ENCODE data around the gene TMEM164.

TMEM164 gene

GRCh38 chrX:110042496-110042895, 39.6 kb downstream of the TMEM164 start:
- DNase-seq: no peak

DNA sequence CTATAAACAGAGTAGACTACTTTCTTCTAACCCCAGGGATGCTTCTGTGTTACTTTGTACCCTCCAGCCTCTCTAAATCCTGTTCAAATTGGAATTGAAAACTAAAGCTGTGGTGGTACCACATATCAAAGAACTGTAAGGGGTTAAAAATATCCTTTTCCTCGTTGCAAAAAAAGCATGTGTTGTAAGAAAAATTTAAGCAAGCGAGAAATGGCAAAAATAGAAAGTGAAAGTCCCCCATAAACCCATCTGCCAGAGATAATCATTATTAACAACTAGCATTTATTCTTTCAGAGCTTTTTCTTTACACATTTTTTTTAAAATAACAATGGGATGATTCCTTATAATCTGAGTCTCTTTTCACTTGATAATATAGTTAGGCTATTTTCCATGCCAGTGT, 40.6 kb downstream of the TMEM164 start:
- no peak for DNase-seq

- DNase-seq: no peak
Measured at GRCh38 chrX:110044346-110045249, 41.7 kb downstream of the TMEM164 start.

DNA sequence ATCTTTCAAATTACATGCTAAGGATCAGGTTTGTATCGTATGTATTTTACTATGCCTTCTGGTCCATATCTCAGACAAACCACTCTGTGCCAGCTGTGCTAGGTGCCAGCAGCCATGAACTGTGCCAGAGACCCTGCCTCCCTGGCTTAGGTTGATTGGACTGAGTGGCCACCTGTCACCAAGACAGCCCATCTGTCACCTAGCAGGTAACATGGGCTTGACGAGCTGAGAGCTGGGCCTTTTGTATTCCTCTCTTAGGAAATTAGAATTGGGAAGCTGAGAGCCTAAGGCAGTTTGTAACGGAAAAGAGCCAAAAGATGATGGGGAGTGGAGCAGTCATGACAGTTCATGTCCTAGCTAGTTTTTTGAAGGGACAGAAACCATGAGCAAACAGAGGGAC, 42.5 kb downstream of the TMEM164 start:
- DNase-seq: no peak

DNA sequence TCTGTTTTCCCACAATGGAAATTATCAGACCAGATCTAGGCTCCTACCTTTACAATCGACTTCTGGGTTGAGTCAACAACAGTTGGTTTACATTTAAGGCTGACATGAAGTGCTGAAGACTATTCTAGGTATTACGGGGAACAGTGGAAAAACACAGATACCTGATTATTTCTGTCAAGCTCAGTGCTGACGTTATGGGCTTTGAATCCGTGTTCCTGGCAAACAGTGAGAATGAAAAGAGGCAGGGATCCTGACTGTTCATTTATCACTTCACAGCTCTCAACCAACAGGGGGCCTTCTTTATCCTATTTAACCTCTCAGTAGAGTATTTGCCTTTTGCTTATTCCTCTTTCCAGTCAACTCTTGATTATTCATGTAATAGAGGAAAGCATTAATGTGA, 43.1 kb downstream of the TMEM164 start:
- DNase-seq: no peak

DNA sequence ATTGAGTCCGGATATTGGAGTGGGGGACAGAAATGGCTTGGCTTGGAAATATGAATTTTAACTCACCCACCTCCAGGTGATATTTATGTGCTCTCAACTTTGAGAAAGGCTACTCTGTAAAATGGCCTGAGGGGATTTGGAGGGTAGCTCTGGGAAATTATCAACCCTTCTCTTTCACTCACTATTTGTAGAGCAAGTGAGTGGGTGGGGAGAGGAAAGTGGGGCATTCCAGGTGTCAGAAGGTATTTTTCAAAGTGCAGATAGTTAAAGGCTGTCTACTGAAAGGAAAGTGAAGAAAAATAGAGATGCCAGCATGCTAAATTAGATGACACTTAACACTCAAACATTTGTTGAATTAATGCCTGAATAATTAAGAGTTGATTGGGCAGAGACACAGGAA, 44.1 kb downstream of the TMEM164 start:
- DNase-seq: no peak

- no peak for DNase-seq
Measured at GRCh38 chrX:110049096-110049495, 46.2 kb downstream of the TMEM164 start.

DNA sequence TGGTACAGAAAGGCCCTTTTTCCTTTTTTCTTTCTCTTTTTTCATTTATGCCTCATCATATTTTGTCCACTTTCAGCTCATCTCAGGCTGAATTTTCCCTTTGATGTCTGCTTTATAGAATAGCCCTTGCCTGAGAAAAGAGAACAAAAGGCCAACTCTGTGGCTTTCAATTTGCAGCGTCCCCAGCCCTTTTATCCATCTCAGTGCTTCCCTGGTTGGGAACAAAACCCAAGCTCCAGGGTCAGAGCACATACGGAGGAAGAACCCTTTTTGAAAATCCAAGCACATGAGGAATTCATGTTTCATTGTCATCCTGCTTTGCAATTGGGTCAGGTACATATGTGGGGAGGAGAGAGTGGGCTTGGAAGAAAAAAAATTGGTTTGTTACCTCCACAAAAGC, 47.5 kb downstream of the TMEM164 start:
- DNase-seq: no peak

- DNase-seq: no peak
Measured at GRCh38 chrX:110050901-110051300, 48.0 kb downstream of the TMEM164 start.

- no peak for DNase-seq
Measured at GRCh38 chrX:110051559-110051958, 48.6 kb downstream of the TMEM164 start.

GRCh38 chrX:110052303-110052702, 49.4 kb downstream of the TMEM164 start:
- no peak for DNase-seq

DNA sequence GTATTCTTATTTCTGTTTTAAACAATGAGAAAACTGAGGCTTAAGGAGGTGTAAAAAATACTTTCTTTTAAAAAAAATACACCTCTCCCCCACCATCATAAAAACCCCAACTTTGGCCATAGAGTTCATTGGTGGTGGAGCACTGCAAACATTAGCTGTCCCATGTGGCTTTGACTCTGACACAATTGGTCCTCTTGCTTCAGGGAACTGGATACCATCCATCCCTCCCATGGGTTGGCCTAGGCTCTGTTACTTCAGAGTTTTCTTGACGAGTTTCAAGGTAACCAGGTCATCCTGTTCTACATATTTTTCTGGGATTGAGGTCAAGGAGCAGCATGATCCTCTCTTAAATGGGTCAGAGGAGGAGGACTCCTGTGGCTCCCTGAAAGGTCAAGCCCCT, 50.5 kb downstream of the TMEM164 start:
- DNase-seq: no peak

DNA sequence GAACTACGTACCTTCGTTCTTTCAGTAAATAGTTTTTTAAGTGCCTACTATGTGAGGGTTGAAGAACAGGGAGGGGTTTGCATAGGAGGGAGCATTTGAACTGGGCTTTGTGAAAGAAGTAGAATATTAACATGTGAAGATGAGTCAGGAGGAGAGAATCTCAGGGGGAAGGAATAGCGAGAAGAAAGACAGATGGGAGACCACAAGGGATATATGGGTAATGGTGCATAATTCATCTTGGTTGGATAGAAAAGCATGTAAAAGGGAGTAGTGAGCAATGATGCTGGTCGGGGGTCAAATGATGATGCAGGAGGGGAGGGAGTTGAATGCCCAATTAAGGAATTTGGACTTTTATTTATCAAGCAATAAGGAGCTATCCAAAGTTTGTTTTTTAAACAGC, 52.7 kb downstream of the TMEM164 start:
- no peak for DNase-seq

- DNase-seq: no peak
Measured at GRCh38 chrX:110056419-110056818, 53.5 kb downstream of the TMEM164 start.

- DNase-seq: no peak
Measured at GRCh38 chrX:110059410-110059809, 56.5 kb downstream of the TMEM164 start.

DNA sequence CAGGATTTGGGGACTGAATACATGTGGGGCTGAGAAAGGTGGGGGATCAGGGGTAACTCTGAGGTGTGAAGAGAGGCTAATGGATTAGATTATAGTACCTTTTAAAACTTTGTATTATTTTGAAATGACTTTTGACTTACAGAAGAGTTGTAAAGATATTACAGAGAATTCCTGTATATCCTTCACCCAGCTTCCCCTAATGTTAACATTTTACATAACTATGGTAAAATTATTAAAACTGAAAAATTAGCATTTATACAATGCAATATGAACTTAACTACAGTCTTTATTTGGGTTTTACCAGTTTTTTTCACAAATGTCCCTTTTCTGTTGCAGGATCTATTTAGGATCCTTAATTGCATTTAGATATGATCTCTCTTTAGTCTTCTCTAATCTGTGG, 57.4 kb downstream of the TMEM164 start:
- no peak for DNase-seq

DNA sequence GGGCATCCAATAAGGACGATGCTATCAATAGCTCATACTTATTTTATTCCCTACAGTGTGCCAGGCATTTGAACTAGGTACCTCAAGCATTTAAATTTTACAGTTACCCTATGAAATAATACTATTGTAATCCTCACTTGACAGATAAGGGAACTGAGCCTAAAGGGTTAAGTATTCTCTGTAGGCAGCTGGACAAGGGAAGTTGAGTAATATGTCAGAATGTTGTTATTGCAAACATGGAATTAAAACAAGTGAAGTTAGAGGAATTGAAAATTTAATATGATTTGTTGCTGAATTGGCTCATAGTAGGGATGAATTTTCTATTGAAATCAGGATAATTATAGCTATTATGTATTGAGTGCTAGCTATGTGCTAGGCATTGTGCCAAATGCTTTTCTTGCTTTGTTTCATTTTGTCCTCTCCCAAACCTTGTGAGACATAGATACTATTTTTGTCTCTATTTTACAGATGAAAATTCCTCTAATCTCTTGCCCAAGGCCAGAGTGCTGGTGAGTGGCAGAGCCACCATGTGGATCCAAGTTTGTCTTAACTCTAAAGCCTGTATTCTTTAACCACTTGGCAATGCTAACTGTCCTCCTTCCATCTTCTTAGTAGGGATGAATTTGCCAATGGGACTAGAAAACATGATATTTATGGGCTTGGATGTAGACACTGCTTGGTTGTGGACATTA, 58.1 kb downstream of the TMEM164 start:
- DNase-seq: no peak

DNA sequence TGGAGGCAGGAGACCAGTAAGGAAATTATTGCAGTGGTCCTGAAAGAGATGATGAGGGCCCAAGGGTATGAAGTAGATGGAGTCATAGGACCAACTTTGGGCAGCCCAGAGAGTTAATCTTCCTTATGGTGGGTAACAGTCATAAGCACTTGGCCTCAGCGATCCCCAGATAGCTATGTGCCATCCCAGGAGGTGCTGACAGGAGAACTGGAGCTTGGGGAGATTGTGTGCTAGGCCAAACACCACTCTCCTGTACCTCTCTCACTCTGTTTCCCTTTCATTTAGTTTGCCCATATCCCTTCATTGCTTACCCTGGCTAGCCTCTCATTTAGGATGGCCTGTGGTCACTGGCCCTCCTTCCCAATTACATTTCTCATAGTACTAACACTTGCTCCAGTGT, 60.0 kb downstream of the TMEM164 start:
- DNase-seq: no peak

DNA sequence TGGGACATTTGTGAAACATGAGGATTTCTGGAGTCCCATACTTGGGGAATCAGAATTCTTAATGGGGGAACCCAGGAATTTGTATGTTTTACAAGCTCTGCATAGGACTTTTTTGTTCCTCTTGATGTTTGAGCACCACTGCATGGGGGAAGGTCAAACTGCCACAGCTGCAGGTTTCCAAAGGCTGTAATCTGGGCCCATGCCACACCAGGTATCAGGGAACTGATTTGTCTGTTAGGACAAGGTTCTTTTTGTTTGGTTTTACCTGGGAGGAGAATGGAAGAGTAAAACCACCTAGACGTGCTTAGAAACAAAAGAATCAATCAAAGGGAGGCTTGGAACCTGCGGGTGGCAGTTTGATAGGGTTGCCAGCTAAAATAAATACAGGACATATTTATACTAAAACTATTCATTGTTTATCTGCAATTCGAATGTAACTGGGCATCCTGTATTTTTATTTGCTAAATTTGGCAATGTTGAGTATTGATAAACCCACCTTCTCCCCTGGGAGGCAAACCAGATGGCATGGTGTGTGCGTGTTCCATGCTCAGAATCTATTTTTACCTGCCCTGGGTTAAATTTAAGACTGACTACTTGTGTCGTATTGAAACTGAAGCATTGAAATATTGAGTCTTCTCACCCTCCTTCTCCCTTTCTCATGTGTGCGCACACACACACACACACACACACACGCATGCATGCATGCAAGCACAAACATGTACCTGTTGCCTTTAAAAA, 63.7 kb downstream of the TMEM164 start:
- no peak for DNase-seq

DNA sequence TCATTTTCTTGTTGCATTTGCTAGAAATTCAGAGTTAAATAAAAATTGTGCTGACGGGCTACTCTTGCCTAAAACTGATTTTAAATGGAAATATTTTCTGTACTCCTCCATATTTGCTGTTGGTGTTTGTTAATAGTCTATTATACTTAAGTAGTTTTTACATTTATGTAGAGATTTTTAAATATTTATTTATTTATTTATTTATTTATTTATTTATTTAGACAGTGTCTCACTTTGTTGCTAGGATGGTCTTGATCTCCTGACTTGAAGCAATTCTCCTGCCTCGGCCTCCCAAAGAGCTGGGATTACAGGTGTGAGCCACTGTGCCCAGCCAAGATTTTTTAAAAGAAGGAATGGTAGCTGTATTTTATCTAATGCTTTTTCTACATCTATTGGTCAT, 68.1 kb downstream of the TMEM164 start:
- no peak for DNase-seq

DNA sequence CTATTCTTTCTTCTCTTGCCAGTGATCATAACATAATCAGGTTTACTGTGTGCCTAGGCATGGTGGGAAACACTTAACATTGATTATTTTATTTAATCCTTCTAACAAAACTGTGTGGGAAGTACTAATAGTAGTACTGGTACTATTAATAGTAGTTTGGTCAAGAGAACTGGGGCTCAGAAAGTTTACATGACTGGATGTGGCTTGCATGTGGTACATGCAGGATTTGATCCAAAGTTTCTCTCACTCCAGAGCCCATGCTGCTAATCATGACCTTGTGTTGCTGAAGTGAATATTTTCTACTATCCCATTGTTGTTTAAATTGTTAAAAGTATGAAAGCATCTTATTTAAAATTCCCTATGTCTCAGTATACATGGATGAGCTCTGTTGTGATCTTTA, 78.4 kb downstream of the TMEM164 start:
- DNase-seq: no peak

DNA sequence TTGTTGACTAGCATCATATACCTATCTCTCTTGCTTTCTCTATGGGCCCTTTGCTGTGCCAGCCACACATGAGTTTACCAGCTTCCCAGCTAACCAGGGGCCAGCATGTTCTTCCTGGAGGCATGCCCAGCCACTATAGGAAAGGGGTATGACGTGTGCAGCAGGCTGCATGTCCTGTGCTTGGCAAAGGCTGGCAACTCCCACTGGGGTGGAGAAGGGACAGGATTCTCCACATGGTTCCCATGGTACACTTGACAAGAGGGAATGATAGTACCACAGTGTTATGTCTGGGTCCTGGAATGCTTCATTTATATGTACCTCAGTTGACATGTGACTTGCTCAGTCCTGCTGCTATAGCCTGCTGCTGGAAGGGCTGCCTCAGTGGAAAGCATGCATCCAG, 78.8 kb downstream of the TMEM164 start:
- DNase-seq: no peak

- DNase-seq: no peak
Measured at GRCh38 chrX:110082161-110082560, 79.2 kb downstream of the TMEM164 start.

Data from stimulated activated CD4-positive, alpha-beta T cell treated with anti-CD3 and anti-CD28 coated beads, Interleukin-4, amount 100 ng/mL, for 24 hours (primary cell).